Cerebellar cortex (tissue), 1 donor: ENCODE measurements around the gene MEIKIN.

Source experiments
- DNase-seq: peaks from one replicate; pipeline ENCODE4 v3.0.0-alpha.2; 2015; ENCODE audit warnings: low spot score

MEIKIN gene

DNA sequence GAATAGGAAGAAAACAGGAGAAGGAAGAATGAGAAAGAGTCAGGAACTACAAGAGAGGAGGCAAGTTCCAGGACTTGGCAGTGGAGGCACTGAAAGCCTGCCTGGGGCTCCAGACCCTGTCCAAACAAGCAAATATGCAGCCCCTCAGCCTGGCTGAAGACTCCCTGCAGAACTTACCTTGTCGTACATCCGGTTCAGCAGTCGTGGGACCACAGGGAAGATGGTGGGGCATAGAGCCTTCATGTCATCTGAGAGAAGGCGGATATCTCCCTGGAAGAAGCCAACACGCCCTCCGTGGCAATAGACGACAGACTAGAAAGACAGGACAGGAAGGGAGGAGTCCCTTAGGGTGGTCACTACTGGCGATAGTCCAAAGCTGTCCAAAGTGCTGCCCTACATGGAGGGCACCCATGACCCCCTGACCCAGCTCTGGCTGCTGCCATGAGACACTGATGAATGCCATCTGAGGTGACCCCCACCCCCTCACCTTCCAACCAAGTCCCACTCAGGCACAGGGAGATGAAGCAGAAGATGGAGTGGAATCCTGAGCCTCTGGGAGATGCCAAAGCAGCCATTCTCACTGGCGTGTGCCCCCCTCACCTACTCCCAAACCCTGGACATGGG is 27.7 kb upstream of the MEIKIN start:
- no peak for DNase-seq

DNA sequence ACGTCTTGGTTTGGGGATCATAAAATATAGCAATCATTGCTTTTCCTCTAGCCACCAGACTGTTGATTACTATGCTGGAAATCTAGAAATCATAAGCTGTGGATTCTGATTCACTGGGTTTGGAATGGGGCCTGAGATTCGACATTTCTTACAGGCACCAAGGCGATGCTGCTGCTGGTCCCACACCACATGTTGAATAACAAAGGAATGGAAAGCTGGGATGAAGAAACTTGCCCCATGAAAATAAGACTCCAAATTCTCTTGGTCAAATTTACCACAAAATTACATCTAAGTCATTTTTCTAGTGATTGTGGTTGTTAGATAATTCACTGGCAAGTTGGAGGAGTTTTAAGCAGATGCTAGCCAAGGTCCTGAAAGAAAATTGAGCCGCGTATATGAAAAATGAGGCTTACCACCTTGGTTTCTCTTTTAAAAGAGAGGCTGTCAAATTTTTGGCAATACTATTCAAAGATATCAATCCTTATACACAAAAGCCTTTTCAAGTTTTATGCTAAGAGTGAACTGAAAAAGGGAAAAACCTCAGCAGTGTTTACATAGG is 23.0 kb upstream of the MEIKIN start:
- no peak for DNase-seq

- DNase-seq, result no peak
Measured at GRCh38 chr5:131966551-131966950, 21.1 kb upstream of the MEIKIN start.

GRCh38 chr5:131965826-131966415 is 20.5 kb upstream of the MEIKIN start:
- DNase-seq, result no peak

DNA sequence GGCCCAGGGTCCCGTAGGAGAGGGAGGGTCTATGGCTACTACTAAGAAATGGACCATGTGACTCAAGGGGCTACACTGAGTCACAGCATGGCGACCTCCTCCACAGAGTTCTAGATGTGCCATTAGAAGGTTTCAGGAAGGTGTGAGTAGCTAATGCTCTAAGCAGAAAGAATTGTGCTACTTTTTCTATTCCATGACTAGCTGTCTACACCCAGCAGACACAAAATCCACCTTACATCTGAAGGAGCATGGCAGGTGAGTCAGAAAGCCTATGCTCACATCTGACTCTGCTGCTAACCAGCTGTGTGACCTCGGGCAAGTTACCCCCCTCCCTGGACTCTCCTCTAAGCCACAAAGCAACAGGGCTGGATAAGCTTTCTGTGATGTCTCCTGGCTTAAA is 14.4 kb upstream of the MEIKIN start:
- DNase-seq, result no peak

GRCh38 chr5:131959136-131959535 is 13.7 kb upstream of the MEIKIN start:
- no peak for DNase-seq

DNA sequence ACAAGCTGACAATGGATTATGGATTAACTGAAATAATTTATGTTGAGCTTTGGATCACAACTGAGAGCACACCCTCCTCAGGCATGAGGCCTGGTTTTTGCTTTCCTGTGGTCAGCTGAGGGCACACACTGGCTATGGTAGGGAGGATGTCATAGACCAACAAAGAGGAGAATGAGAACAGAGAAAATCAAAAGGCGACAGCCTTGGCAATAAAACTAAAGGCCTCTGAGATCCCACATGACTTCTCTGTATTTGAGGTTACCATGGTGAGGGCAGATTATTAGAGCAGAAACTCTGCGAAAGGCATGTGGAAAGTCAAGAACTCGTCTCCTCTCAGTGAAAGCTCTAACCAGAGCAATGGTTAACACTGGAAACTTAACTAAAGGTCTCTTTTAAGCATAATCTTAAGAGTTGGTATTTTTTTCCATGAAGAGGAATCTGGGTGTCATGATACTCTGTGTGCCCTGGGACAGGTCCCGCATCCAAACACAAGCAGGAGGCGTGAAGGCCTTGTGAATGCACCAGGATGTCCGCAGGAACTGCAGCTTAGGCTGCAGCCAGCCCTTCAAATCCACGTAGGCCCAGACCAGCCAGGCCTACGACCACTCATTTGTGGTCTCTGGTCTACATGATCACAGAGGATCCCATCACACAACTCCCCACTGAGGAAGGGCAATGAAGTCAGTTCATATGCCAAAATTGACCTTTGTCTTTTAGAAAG is 12.4 kb upstream of the MEIKIN start:
- DNase-seq, result peak; percentile 33

DNA sequence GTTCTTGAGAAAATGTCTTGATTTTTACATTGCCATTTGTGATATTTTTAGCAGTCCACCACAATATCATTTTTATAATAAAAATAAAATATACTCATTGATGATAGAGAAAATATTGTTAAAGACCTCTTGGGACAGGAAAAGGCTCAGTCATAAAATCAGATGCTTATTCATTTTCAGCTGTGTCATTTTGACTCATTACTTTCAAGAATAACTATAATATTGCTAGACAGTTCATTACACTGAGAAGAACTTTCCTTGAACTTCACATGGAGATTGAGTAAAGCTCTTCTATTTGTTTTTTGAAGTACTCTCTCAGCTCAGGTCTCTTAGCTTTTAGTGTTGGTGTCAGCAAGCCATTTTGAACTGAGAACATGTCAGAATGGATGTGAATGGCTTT is 8.5 kb upstream of the MEIKIN start:
- DNase-seq, result no peak

DNA sequence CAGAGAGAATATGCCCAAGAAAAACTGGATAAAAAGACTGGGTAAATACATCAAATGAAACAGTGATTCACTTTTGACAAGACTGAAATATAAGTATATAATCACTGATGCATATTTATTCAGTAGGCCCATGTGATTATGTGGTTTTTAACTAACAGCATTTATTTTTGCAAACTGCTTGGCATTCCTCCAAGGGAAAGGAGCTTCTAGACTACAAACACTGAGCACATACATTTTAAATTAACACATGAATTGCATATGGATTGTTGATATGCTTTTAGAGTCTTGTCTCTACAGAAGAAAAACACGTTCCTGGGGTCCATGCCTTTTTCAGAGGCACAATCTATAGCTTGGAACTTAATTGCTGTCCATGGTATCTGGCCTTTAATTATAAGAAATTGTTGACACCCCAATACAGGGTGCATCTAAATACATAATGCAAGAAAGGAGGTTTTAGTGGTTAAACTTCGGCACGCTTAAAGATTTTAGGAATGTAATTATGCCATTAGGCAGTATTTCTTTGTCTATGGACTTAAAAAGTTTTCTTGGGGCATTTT is 6.9 kb upstream of the MEIKIN start:
- DNase-seq, result no peak

GRCh38 chr5:131950706-131951105 is 5.2 kb upstream of the MEIKIN start:
- DNase-seq, result no peak

DNA sequence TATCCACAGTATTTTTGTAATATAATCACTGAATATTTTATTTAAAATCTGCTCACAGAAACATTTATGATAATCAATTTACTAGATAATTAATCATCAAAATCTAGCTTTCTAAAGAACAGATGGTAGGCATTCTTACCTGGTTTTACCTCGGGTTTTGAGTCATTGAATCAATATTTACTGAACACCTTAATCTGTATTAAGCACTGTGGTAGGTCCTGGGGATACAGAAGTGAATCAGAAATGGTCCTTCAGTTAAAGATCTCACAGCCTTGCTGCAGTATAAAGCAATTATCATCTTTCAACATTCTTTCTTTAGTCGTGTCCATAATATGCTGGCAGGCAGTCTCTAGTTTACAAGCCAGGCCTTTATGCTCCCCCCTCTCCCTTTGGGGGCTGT is 2.0 kb upstream of the MEIKIN start:
- no peak for DNase-seq

DNA sequence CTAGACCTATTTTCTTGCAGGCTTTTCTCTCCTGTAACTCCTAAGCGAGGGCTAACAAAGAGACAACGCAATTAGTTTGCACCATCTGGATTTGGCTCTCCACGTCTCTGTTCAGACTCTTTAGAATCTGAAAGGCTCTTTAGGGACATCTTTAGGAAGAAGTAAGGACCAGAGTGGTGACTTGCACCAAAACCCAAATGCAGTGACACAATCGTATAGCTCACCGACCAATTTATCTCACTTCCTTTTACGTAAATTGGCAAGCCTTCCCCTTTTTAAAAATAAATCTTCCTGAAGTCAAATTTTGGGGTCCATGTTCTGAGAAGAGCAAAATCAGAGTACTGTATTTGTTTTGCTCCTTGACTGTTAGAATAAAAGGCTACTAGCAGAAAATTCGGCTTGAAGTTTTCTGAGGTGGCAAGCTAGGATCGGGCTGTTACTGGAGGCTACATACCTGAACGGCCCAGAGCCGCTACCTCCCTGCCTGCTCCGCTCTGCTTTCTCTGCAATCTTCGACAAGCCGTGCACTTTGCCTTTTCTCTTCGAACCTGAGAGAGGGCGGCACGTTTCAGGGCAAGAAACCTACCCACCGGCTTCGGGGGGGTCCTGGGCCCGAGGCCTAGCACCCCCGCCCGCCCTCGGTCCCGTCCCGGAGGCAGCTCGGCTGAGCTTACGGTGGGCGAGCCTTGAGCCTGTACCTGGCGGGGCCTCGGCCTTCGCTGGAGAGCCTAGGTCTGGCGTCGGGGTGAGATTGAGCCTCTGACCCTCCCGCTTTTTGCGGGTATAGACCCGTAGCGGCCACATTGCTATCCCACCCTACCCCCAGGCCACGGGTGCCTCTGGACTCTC is 537 bp downstream of the MEIKIN start:
- DNase-seq, result no peak

GRCh38 chr5:131943916-131944315 is 1.5 kb downstream of the MEIKIN start:
- DNase-seq, result no peak

DNA sequence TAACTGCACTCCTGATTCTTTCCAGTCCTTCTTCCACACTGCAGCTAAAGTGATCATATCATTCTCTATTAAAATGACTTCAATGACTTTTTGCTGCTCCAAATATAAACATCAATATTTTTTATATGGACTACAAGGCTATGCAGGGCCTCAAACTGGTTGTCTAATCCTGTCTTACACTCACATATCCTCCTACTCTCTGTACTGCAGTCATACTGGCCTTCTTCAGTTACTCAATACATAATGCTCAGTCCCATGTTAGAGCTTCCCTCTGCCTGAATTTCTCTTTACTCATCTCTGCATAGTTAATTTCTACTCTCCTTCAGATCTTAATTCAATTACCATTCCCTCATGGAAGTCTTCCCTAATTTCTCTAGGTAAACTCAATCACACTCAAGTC is 3.4 kb downstream of the MEIKIN start:
- no peak for DNase-seq

- DNase-seq, result no peak
Measured at GRCh38 chr5:131939690-131940345, 5.6 kb downstream of the MEIKIN start.

DNA sequence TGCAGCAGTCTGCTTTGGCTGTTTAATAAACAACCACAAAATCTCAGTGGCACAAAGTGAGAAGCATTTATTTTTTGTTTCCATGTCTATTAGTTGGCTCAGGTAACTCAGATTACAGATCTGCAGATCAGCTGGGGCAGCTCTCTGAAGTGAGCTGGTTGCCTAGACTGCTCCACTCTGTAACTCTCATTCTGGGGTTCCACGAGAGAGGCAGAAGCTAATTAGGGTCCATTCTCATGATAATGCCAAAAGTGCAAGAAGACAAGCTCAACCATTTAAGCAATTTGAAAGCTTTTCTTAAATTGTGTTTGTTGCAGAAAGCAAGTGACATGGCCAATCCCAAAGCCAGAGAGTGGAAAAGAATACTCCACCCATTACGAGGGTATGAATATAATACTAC is 13.2 kb downstream of the MEIKIN start:
- no peak for DNase-seq

DNA sequence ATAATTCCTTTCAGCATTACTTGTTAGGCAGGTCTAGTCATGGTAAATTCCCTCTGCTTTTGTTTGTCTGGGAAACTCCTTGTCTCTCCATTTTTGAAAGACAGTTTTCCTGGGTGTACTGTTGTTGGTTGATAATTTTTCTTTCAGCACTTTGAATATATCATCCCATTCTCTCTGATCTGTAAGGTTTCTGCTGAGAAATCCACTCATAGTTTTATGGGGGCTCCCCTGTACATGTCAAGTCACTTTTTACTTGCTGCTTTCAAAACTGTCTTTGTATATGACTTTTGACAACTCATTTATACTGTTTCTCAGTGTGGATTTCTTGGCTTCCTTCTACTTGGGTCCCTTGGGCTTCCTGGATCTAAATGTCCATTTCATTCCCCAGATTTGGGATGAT is 16.5 kb downstream of the MEIKIN start:
- no peak for DNase-seq

GRCh38 chr5:131926168-131926567 is 19.3 kb downstream of the MEIKIN start:
- DNase-seq, result no peak

DNA sequence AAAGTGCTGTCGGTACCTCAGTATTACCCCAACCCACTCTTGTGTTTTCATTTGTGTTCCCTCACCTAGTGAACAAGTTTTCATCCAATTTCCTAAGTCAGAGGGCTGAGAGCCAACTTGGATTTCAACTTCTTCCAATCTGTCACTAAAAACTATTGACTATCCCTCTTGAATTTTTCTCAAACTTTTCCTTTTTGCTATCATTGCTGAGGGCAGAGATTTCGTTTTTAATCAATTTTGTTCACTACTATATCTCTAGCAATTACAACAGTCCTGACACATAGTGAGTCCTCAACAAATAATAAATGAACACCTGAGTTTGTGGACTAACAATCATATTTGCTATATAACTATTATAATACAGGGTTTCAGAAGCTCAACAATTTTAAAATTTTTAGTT is 29.0 kb downstream of the MEIKIN start:
- no peak for DNase-seq

- no peak for DNase-seq
Measured at GRCh38 chr5:131914472-131914871, 31.0 kb downstream of the MEIKIN start.

- DNase-seq, result no peak
Measured at GRCh38 chr5:131913603-131914002, 31.9 kb downstream of the MEIKIN start.

GRCh38 chr5:131906668-131907067 is 38.8 kb downstream of the MEIKIN start:
- DNase-seq, result no peak
